Glutamatergic neuron (in vitro differentiated cells): Measurements from ENCODE around the gene OR8G1. TPM values are rescaled to one million over a fixed set of nuclear protein-coding genes. Genes with fewer than 3 reads are reported as not detected.
A peak's percentile ranks its signal among the peaks of the same experiment; 100 is the strongest.
"Not testable (repeated sequence)": the region's sequence is repeated elsewhere in the genome, so short reads cannot be mapped to it uniquely, and the experiment has no call there.

Experiments
- DNase-seq: peaks from one replicate; pipeline ENCODE4 v3.0.0; 2022
- H3K27ac Mint-ChIP-seq: one replicate; pipeline ENCODE4 v1.8.0; 2020; ENCODE audit warnings: mild to moderate bottlenecking, mixed read lengths, inconsistent platforms; ENCODE audit not compliant: unreplicated experiment
- H3K27me3 Mint-ChIP-seq: one replicate; pipeline ENCODE4 v1.8.0; 2020; ENCODE audit warnings: mild to moderate bottlenecking, moderate library complexity, mixed read lengths, inconsistent platforms; ENCODE audit not compliant: unreplicated experiment
- H3K36me3 Mint-ChIP-seq: one replicate; pipeline ENCODE4 v1.8.0; 2020; ENCODE audit warnings: mild to moderate bottlenecking, mixed read lengths, inconsistent platforms; ENCODE audit not compliant: unreplicated experiment
- H3K4me1 Mint-ChIP-seq: one replicate; pipeline ENCODE4 v1.8.0; 2020; ENCODE audit warnings: mild to moderate bottlenecking, low read depth, mixed read lengths, inconsistent platforms; ENCODE audit not compliant: unreplicated experiment
- H3K4me3 Mint-ChIP-seq: one replicate; pipeline ENCODE4 v1.8.0; 2020; ENCODE audit warnings: mild to moderate bottlenecking, mixed read lengths, inconsistent platforms; ENCODE audit not compliant: unreplicated experiment
- H3K9me3 Mint-ChIP-seq: one replicate; pipeline ENCODE4 v1.8.0; 2020; ENCODE audit warnings: mild to moderate bottlenecking, moderate library complexity, mixed read lengths, inconsistent platforms; ENCODE audit not compliant: unreplicated experiment
- total RNA-seq: library from RNA; stranded (reverse); fragmentation: NEBNext Ultra II Directional; extraction: Animal tissue kit (Norgen Biotek cat#: 25700); gene quantifications from one replicate; pipeline ENCODE4 v1.2.1, GENCODE V29; 2021; ENCODE audit not compliant: unreplicated experiment
- TF ChIP-seq, protein P1 (sequence below): fragments of 200-600 bp; sonication (generic); IDR thresholded peaks from one replicate; pipeline ENCODE4 v1.5.0; 2021; ENCODE audit not compliant: partially characterized antibody, unreplicated experiment

The OR8G1 gene
- total RNA-seq, 1 donor from 2014 or later = not detected

DNA sequence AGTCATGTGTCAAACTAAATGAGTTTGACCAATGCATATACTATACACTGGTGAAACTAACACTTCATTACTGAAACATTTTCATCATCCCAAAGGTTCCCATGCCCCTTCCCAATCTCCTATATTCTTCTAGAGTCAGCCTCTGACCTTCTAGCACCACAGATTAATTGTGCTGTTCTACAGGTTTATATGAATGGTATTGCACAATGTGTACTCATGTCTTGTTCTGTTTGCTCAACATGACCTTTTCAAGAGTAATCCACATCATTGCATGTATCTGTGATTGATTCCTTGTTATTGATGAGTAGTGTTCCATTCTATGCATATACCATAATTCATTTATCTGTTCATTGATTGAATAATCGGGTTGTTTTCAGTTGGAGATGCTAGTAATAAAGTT lies 7.5 kb upstream of the OR8G1 start:
- no peaks in the 10 kb centered on the region for H3K36me3 Mint-ChIP-seq
- H3K27me3 Mint-ChIP-seq = no peaks in the 10 kb centered on the region
- H3K4me1 Mint-ChIP-seq = no peaks in the 10 kb centered on the region

DNA sequence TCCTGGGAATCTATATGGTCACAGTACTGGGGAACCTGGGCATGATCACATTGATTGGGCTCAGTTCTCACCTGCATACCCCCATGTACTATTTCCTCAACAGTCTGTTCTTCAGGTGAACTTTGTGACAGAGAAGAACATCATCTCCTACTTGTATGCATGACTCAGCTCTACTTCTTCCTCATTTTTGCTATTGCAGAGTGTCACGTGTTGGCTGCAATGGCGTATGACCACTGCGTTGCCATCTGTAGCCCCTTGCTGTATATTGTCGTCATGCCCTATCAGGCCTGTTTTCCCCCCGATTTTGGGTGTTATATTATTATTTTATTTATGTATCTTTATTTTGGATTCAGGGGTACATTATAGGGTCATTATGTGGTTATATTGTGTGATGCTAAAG lies 2.4 kb upstream of the OR8G1 start:
- TF ChIP-seq, protein P1, sequence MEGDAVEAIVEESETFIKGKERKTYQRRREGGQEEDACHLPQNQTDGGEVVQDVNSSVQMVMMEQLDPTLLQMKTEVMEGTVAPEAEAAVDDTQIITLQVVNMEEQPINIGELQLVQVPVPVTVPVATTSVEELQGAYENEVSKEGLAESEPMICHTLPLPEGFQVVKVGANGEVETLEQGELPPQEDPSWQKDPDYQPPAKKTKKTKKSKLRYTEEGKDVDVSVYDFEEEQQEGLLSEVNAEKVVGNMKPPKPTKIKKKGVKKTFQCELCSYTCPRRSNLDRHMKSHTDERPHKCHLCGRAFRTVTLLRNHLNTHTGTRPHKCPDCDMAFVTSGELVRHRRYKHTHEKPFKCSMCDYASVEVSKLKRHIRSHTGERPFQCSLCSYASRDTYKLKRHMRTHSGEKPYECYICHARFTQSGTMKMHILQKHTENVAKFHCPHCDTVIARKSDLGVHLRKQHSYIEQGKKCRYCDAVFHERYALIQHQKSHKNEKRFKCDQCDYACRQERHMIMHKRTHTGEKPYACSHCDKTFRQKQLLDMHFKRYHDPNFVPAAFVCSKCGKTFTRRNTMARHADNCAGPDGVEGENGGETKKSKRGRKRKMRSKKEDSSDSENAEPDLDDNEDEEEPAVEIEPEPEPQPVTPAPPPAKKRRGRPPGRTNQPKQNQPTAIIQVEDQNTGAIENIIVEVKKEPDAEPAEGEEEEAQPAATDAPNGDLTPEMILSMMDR = no peak
- no peaks in the 10 kb centered on the region for H3K4me1 Mint-ChIP-seq
- no peaks in the 10 kb centered on the region for H3K9me3 Mint-ChIP-seq
- no peaks in the 10 kb centered on the region for H3K36me3 Mint-ChIP-seq
- H3K27ac Mint-ChIP-seq = no peak overlapping the region
- no peaks in the 10 kb centered on the region for H3K27me3 Mint-ChIP-seq
- no peak for DNase-seq
- H3K4me3 Mint-ChIP-seq = no peak overlapping the region

More for the DNA sequence above, 7.5 kb upstream of the OR8G1 start:
- H3K4me3 Mint-ChIP-seq = no peak overlapping the region
- DNase-seq = no peak
- TF ChIP-seq, protein P1 = no peak
- no peak overlapping the region for H3K27ac Mint-ChIP-seq
- H3K9me3 Mint-ChIP-seq = no peaks in the 10 kb centered on the region

DNA sequence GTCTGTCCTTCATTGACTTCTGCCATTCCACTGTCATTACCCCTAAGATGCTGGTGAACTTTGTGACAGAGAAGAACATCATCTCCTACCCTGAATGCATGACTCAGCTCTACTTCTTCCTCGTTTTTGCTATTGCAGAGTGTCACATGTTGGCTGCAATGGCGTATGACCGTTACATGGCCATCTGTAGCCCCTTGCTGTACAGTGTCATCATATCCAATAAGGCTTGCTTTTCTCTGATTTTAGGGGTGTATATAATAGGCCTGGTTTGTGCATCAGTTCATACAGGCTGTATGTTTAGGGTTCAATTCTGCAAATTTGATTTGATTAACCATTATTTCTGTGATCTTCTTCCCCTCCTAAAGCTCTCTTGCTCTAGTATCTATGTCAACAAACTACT lies 9.0 kb downstream of the OR8G1 start:
- DNase-seq, H3K4me1 Mint-ChIP-seq, H3K27ac Mint-ChIP-seq, H3K4me3 Mint-ChIP-seq, H3K9me3 Mint-ChIP-seq, H3K27me3 Mint-ChIP-seq, H3K36me3 Mint-ChIP-seq: not testable (repeated sequence)

DNA sequence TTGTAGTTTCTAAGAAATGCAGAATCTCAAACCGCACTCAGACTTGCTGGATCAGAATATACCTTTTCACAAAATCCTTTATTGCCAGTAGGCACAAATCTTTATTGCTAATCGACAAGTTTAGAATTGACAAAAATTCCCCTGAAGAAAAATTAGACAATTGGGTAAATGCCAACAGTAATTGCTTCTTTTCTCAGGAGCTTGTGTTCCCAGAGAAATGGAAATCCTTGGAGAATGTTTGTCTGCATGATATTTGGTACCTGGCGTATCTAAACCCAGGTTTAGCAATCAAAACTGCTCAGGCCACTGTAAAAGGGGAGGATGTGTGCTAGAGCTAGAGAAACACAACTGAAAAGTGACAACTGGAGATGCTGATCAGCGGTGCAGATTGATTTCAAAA lies 15.2 kb downstream of the OR8G1 start, which contains the start of gene OR8G5:
OR8G5 (plus strand) TSS at position 301 of the 400 bp plus-strand sequence. CDS start 8,556 bp downstream, outside the sequence.
- Mint-ChIP-seq H3K27ac (no peak within 1 kb of the TSS), H3K9me3 (no peaks in the 10 kb centered on the region), H3K4me3 (no peak within 1 kb of the TSS), H3K4me1 (no peaks in the 10 kb centered on the region), H3K36me3 (no peaks in the 10 kb centered on the region), H3K27me3 (no peaks in the 10 kb centered on the region)
- DNase-seq = no peak
- TF ChIP-seq, protein P1 = no peak

DNA sequence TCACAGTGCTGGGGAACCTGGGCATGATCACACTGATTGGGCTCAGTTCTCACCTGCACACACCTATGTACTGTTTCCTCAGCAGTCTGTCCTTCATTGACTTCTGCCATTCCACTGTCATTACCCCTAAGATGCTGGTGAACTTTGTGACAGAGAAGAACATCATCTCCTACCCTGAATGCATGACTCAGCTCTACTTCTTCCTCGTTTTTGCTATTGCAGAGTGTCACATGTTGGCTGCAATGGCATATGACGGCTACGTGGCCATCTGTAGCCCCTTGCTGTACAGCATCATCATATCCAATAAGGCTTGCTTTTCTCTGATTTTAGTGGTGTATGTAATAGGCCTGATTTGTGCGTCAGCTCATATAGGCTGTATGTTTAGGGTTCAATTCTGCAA lies 24.1 kb downstream of the OR8G1 start:
- peaks cover 11% of the 10 kb centered on the region for H3K4me1 Mint-ChIP-seq
- H3K4me3 Mint-ChIP-seq, DNase-seq, H3K36me3 Mint-ChIP-seq, H3K9me3 Mint-ChIP-seq, H3K27me3 Mint-ChIP-seq: not testable (repeated sequence)
- peak overlapping the region; percentile 65 for H3K27ac Mint-ChIP-seq

DNA sequence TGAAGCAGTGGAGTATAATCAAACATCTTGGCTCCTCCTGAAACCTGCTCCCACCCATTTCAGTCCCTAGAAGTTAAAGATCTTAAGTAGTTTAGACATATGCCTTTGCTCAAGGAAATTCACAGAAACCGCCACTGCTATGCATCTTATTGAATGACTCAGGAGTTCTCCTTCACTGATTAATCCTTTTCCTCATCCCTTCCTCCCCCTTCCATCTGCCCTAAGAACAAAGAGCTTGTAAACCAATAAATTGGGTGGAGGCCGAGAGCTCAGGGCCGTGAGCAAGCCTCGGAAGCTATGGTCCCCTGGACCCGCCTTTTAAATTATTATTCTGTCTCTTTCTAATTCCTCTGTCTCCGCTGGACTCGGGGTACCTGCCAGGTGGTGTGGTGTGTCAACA lies 30.0 kb downstream of the OR8G1 start:
- H3K9me3 Mint-ChIP-seq, H3K4me1 Mint-ChIP-seq, DNase-seq, H3K36me3 Mint-ChIP-seq, H3K4me3 Mint-ChIP-seq, H3K27me3 Mint-ChIP-seq: not testable (repeated sequence)
- peak overlapping the region; percentile 74 for H3K27ac Mint-ChIP-seq

DNA sequence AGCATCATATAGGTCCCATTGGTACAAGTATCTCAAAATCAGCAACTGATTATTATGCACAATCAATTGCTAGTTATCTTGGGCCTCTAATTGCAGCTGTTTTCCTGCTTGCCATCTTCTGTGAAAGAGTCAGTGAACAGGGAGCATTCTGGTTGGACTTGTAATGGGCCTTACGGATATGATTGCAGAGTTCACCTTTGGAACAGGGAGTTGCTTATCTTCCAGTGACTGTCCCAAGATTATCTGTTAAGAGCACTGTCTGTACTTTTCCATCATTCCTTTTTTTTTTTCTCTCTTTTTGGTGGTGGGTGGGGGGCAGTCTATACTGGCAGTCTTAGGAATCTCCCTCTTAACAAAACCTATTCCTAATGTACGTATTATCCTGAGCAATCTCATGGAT lies 33.1 kb downstream of the OR8G1 start:
- H3K4me1 Mint-ChIP-seq = peaks cover 6% of the 10 kb centered on the region
- H3K36me3 Mint-ChIP-seq = no peaks in the 10 kb centered on the region
- TF ChIP-seq, protein P1 = no peak
- no peaks in the 10 kb centered on the region for H3K9me3 Mint-ChIP-seq
- DNase-seq = no peak
- no peak overlapping the region for H3K4me3 Mint-ChIP-seq
- H3K27ac Mint-ChIP-seq = no peak overlapping the region
- H3K27me3 Mint-ChIP-seq = peaks cover 3% of the 10 kb centered on the region
